Dendritic cell treated with granulocyte-macrophage colony-stimulating factor and Interleukin-4, amounts not matched to agents 40 ng/mL and 50 ng/mL, for 4 days (primary cell): ENCODE measurements around the gene PIGB.
"Not testable (repeated sequence)": the region's sequence is repeated elsewhere in the genome, so short reads cannot be mapped to it uniquely, and the experiment has no call there.

Source experiments
- H3K27ac Mint-ChIP-seq: one replicate; pipeline ENCODE4 v1.8.0; 2022; ENCODE audit warnings: mild to moderate bottlenecking, mixed read lengths
- H3K27me3 Mint-ChIP-seq: one replicate; pipeline ENCODE4 v1.8.0; 2022; ENCODE audit warnings: mild to moderate bottlenecking, mixed read lengths
- H3K36me3 Mint-ChIP-seq: one replicate; pipeline ENCODE4 v1.8.0; 2022; ENCODE audit warnings: low read depth, mixed read lengths
- H3K4me1 Mint-ChIP-seq: one replicate; pipeline ENCODE4 v1.8.0; 2022; ENCODE audit warnings: low read depth, mixed read lengths
- H3K4me3 Mint-ChIP-seq: one replicate; pipeline ENCODE4 v1.8.0; 2022; ENCODE audit warnings: mild to moderate bottlenecking, moderate library complexity, mixed read lengths
- H3K9me3 Mint-ChIP-seq: one replicate; pipeline ENCODE4 v1.8.0; 2022; ENCODE audit warnings: mixed read lengths
- intact Hi-C: fragments of 100-400 bp; cut with micrococcal nuclease; formaldehyde crosslinking; loops from one replicate; pipeline ENCODE4 v1.15.0; 2022

PIGB gene

GRCh38 chr15:55318588-55319494, at the start of gene PIGB, which contains the start of gene PIGBOS1:
Gene PIGB (plus strand): TSS chr15:55319222. CDS start chr15:55319251, 29 bp downstream.
Gene PIGBOS1 (minus strand): TSS chr15:55319123. CDS start chr15:55317792, 1,331 bp downstream.
- peaks cover 44% of the 10 kb centered on the region for H3K36me3 Mint-ChIP-seq
- H3K27ac Mint-ChIP-seq = peak within 1 kb of the TSS; percentile 98
- intact Hi-C loops = no loop called here
- H3K4me3 Mint-ChIP-seq = peak within 1 kb of the TSS; percentile 95
- no peaks in the 10 kb centered on the region for H3K27me3 Mint-ChIP-seq
- peaks cover 56% of the 10 kb centered on the region for H3K4me1 Mint-ChIP-seq
- no peaks in the 10 kb centered on the region for H3K9me3 Mint-ChIP-seq

- intact Hi-C loops = no loop called here
- H3K27me3 Mint-ChIP-seq = no peaks in the 10 kb centered on the region
- peak overlapping the region; percentile 16 for H3K27ac Mint-ChIP-seq
- H3K9me3 Mint-ChIP-seq = no peaks in the 10 kb centered on the region
- peaks cover 51% of the 10 kb centered on the region for H3K4me1 Mint-ChIP-seq
- H3K4me3 Mint-ChIP-seq = no peak overlapping the region
- peaks cover 14% of the 10 kb centered on the region for H3K36me3 Mint-ChIP-seq
Observed at GRCh38 chr15:55270291-55270690, 48.7 kb upstream of the PIGB start.

GRCh38 chr15:55276324-55276723, 42.7 kb upstream of the PIGB start:
- H3K4me1 Mint-ChIP-seq = peaks cover 42% of the 10 kb centered on the region
- H3K27ac Mint-ChIP-seq = no peak overlapping the region
- intact Hi-C loops = no loop called here
- no peak overlapping the region for H3K4me3 Mint-ChIP-seq
- no peaks in the 10 kb centered on the region for H3K27me3 Mint-ChIP-seq
- H3K36me3 Mint-ChIP-seq = no peaks in the 10 kb centered on the region
- no peaks in the 10 kb centered on the region for H3K9me3 Mint-ChIP-seq

GRCh38 chr15:55277116-55277564, 41.9 kb upstream of the PIGB start:
- Mint-ChIP-seq H3K4me1 (peaks cover 50% of the 10 kb centered on the region), H3K27me3 (no peaks in the 10 kb centered on the region), H3K9me3 (no peaks in the 10 kb centered on the region), H3K36me3 (no peaks in the 10 kb centered on the region), H3K4me3 (no peak overlapping the region), H3K27ac (peak overlapping the region; percentile 70)
- intact Hi-C loops = no loop called here

- H3K9me3 Mint-ChIP-seq = no peaks in the 10 kb centered on the region
- H3K27ac Mint-ChIP-seq = peak overlapping the region; percentile 70
- peaks cover 53% of the 10 kb centered on the region for H3K4me1 Mint-ChIP-seq
- H3K4me3 Mint-ChIP-seq = no peak overlapping the region
- intact Hi-C loops = no loop called here
- H3K27me3 Mint-ChIP-seq = no peaks in the 10 kb centered on the region
- H3K36me3 Mint-ChIP-seq = no peaks in the 10 kb centered on the region
Observed at GRCh38 chr15:55277715-55278114, 41.3 kb upstream of the PIGB start.

GRCh38 chr15:55279100-55279745, 39.8 kb upstream of the PIGB start:
- Mint-ChIP-seq H3K9me3 (no peaks in the 10 kb centered on the region), H3K27me3 (no peaks in the 10 kb centered on the region), H3K4me1 (peaks cover 55% of the 10 kb centered on the region), H3K4me3 (no peak overlapping the region), H3K27ac (peak overlapping the region; percentile 9), H3K36me3 (no peaks in the 10 kb centered on the region)
- intact Hi-C loops = no loop called here

- peaks cover 59% of the 10 kb centered on the region for H3K4me1 Mint-ChIP-seq
- no peak overlapping the region for H3K4me3 Mint-ChIP-seq
- no peaks in the 10 kb centered on the region for H3K27me3 Mint-ChIP-seq
- no peaks in the 10 kb centered on the region for H3K9me3 Mint-ChIP-seq
- H3K36me3 Mint-ChIP-seq = no peaks in the 10 kb centered on the region
- peak overlapping the region; percentile 37 for H3K27ac Mint-ChIP-seq
- intact Hi-C loops = no loop called here
Observed at GRCh38 chr15:55279746-55280351, 39.2 kb upstream of the PIGB start.

- H3K27ac Mint-ChIP-seq, H3K36me3 Mint-ChIP-seq, intact Hi-C loops, H3K9me3 Mint-ChIP-seq, H3K27me3 Mint-ChIP-seq, H3K4me3 Mint-ChIP-seq: not testable (repeated sequence)
- H3K4me1 Mint-ChIP-seq = peaks cover 59% of the 10 kb centered on the region
Observed at GRCh38 chr15:55280589-55280988, 38.4 kb upstream of the PIGB start.

GRCh38 chr15:55281517-55282228, 37.3 kb upstream of the PIGB start:
- no peaks in the 10 kb centered on the region for H3K36me3 Mint-ChIP-seq
- peaks cover 68% of the 10 kb centered on the region for H3K4me1 Mint-ChIP-seq
- H3K27me3 Mint-ChIP-seq = no peaks in the 10 kb centered on the region
- H3K4me3 Mint-ChIP-seq = no peak overlapping the region
- no peaks in the 10 kb centered on the region for H3K9me3 Mint-ChIP-seq
- intact Hi-C loops = no loop called here
- H3K27ac Mint-ChIP-seq = peak overlapping the region; percentile 64

- Mint-ChIP-seq H3K4me3 (no peak overlapping the region), H3K4me1 (peaks cover 61% of the 10 kb centered on the region), H3K27ac (peak overlapping the region; percentile 64), H3K27me3 (no peaks in the 10 kb centered on the region), H3K9me3 (no peaks in the 10 kb centered on the region), H3K36me3 (no peaks in the 10 kb centered on the region)
- intact Hi-C loops = no loop called here
Observed at GRCh38 chr15:55282284-55282833, 36.7 kb upstream of the PIGB start.

- H3K36me3 Mint-ChIP-seq = no peaks in the 10 kb centered on the region
- intact Hi-C loops = no loop called here
Observed at GRCh38 chr15:55283379-55284147, 35.5 kb upstream of the PIGB start.

GRCh38 chr15:55284426-55284825, 34.6 kb upstream of the PIGB start:
- peaks cover 71% of the 10 kb centered on the region for H3K4me1 Mint-ChIP-seq
- H3K9me3 Mint-ChIP-seq = no peaks in the 10 kb centered on the region
- peak overlapping the region; percentile 40 for H3K27ac Mint-ChIP-seq
- intact Hi-C loops = no loop called here
- H3K36me3 Mint-ChIP-seq = peaks cover 5% of the 10 kb centered on the region
- H3K4me3 Mint-ChIP-seq = no peak overlapping the region
- no peaks in the 10 kb centered on the region for H3K27me3 Mint-ChIP-seq

More at GRCh38 chr15:55283379-55284147, 35.5 kb upstream of the PIGB start:
- Mint-ChIP-seq H3K27ac (no peak overlapping the region), H3K27me3 (no peaks in the 10 kb centered on the region), H3K9me3 (no peaks in the 10 kb centered on the region), H3K4me3 (no peak overlapping the region), H3K4me1 (peaks cover 63% of the 10 kb centered on the region)
